IPS DF 4.7 (cell line): ENCODE data around the gene TCOF1.

Experiments
- DNase-seq: peaks from one replicate; pipeline ENCODE4 v3.0.0-alpha.2; 2013; ENCODE audit warnings: low spot score; ENCODE audit errors: extremely low read depth

TCOF1 gene

GRCh38 chr5:150325426-150325825 is 32.1 kb upstream of the TCOF1 start:
- DNase-seq = no peak

- DNase-seq = no peak
These were observed 30.8 kb upstream of the TCOF1 start for GRCh38 chr5:150326707-150327106.

DNA sequence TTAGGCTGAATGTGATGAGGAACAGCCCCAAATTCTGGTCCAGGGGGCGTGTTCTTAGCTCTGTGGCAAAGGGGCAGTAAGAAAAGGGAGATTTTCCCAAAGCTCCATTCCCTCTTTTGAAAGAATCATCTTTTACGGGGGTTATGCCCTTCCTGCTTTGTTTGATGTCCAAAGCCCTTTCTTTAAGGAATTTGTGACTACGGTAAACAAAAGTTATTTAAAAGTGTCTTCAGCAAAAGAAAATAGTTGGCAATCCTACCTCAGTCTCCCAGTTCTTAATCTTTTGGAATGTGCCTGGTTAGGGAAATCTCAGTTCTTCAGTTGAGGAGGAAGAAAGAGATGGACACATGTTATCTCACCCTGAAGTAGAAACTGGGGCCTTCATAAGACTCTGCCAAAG is 30.4 kb upstream of the TCOF1 start:
- DNase-seq = no peak

DNA sequence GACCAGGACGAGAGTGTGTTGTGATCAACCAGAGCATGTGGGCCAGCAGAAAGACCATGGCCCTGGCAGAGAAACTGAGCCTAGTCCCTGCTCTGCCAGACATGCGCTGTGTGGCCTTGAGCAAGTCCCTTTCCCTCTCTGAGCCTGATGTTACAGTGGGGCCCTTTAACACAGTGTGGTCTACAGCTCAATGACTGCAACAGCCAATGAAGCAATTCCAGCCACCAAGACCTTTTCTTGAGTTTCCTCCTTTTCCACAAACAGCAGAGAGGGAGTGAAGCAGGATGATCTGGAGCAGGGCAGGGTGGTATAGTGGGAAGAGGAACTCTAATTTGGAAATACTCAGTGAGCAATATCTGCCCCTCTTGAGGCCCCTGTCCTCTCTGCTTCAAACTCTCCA is 29.0 kb upstream of the TCOF1 start:
- no peak for DNase-seq

DNA sequence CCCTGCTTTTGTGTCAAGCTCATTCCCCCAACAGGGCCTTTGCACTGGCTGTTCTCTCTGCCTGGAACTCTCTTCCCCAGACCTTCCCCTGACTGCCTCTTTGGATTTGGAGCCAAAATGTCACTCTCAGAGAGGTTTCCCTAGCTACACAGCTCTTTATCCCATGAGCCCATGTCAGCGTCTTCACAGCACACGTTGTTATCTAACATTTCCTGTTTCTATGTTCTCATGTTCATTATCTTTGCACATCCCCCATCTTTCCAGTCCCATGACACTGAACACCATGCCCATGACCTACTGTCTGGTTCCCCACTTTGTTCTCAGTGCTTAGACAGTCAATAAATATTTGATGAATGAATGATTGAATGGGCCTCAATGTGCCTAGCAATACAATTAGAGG is 28.5 kb upstream of the TCOF1 start:
- no peak for DNase-seq

DNA sequence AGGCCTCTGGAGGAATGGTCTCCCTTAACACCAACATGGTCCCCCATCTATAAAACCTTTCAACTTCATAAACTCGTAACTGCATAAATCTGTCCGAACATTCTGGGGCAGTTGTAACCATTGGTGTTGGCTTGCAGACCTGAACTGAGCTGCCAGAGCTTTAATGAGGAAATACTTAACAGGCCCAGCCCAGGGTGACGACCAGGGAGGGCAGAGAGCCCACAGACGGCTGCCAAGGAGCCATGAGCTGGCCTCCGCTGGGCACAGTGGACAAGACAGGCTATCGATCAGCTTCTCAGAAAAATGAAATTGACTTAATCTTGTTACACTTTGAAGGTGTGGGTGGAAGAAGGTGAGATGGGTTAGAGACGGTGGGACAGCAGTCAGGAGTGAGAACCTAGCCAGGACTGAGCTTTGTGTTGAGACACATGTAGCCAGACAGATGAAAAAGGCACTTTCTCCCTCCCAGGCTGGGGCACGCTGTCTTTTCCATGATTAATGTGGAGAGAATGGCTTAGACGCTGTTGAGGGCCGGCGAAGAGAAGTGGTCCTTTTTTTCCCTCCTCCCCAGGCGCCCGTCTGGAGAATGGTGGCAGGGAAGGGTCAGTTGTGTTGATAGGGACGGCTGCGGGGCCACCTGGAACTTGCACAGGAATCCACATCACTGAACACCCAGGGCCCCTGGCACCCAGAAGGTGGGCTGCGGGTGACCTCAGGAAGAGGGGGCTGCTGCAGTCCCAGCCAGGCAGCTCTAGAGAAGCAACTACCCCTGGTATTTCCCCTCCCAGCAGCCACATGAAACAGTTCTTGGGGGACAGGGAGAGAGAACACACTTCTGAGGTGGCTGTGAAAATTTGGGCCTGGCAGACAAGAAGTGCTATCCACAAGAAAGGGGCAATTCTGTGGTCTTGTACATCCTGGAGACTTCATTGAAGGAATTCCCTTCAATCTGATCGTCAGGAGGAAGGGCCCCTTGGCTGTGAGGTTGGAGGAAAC is 27.3 kb upstream of the TCOF1 start:
- no peak for DNase-seq

- DNase-seq = no peak
These were observed 24.1 kb upstream of the TCOF1 start for GRCh38 chr5:150333400-150333799.

DNA sequence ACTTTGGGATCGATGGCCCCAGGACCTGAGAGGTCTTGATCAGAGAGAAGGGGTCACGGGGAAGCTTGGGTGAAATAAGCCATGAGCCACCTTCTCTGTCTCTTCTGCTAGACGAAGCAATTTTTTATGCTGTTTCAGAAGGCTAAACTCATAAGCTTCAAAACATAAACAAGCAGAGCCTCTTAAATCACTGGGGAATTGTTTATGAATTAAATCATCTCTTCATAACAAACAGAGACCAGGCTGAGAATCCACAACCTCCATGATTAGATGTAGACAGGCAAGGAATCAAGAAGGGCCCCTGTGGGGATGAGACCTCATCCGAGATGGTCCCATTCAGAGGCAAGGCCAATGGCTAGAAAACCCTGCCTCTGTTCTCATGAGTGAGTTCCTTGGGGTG is 21.7 kb upstream of the TCOF1 start:
- DNase-seq = no peak

- DNase-seq = no peak
These were observed 19.0 kb upstream of the TCOF1 start for GRCh38 chr5:150338546-150338945.

GRCh38 chr5:150339165-150339564 is 18.3 kb upstream of the TCOF1 start:
- DNase-seq = no peak

DNA sequence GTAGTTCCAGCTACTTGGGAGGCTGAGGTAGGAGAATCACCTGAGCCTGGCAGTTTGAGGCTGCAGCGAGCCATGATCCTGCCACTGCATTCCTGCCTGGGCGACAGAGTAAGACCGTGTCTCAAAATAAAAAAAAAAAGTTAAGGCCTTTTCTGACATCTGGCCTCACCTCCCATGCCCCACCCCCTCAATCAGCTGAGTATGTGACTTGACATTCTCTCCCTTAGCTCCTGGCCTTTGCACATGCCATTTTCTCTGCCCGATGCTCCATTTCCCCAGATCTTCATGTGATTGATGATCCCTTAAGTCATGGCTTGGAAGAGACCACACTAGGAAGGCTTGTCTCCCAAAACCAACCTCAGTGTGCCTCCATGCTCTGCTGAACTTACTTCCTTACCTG is 17.7 kb upstream of the TCOF1 start:
- no peak for DNase-seq

- no peak for DNase-seq
These were observed 16.8 kb upstream of the TCOF1 start for GRCh38 chr5:150340614-150341255.

DNA sequence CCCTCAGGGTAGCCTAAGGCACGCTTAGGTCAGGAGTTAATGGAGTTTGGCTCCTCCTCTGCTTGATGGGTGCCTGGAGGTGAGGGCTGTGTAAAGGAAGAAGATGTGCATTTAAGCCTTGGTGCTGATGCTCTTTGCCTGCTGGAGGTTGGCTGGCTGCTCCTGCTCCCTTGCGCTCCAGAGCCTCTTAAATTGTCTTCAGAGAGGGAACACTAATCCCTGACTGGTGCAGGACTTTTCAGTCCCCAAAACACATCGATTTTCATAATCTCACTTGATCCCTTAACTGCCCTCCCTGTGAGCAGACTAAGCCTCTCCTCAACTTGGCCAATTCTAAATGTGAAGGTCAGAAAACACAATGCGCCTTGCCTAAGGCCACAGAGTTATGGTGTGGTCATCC is 16.2 kb upstream of the TCOF1 start:
- no peak for DNase-seq

DNA sequence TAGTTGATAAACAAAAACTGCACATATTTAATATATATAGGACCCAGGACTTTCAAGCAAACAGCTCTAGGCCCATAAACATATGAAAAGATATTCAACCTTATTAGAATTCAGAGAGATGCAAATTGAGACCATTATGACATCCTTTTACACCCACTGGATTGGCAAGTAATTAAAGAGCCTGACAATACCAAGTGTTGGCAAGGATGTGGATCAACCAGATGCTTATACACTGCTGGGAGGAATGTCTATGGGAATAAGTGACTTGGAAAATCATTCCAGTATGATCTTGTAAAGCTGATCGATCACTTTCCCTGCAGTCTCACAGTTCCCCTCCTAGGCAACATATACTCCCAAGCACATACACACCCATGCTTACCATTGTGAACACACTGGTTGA is 15.5 kb upstream of the TCOF1 start:
- no peak for DNase-seq

DNA sequence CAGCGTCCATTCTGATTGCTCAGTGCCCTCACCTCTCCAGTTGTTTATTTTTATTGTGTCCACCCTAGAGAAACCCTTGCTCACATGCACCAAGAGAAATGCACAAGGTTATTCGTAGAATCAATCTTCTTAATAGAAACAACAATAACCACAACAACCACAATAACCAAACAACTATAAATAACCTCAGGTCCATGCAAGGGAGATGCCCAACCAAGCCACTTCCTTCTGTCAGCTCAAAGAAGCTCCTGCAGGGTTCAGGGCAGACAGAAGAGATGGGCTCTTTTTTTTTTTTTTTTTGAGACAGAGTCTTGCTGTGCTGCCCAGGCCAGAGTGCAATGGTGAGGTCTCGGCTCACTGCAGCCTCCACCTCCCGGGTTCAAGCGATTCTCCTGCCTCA is 14.9 kb upstream of the TCOF1 start:
- no peak for DNase-seq

GRCh38 chr5:150343994-150344631 is 13.4 kb upstream of the TCOF1 start:
- no peak for DNase-seq

DNA sequence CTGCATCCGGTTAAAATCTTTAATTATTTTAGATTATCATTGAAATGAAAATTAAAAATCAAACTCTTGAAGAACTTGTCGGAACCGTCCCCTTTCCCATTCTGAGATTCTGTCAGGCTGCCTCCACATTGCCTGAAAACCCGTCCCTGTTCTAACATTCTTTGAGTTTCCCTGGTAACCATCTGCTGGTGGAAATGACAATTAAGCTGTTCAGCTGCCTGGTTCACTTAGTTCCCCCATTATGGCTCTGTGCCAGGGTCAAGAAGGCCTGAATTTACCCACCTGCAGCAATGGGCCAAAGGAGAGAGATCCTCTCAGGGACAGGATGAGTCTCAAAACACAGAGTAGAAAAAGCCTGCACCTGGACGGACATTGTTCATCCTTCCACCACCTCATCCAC is 11.8 kb upstream of the TCOF1 start:
- no peak for DNase-seq

- no peak for DNase-seq
These were observed 10.9 kb upstream of the TCOF1 start for GRCh38 chr5:150346592-150346991.

- DNase-seq = no peak
These were observed 10.5 kb upstream of the TCOF1 start for GRCh38 chr5:150347003-150347402.

GRCh38 chr5:150347451-150347850 is 10.0 kb upstream of the TCOF1 start:
- no peak for DNase-seq

DNA sequence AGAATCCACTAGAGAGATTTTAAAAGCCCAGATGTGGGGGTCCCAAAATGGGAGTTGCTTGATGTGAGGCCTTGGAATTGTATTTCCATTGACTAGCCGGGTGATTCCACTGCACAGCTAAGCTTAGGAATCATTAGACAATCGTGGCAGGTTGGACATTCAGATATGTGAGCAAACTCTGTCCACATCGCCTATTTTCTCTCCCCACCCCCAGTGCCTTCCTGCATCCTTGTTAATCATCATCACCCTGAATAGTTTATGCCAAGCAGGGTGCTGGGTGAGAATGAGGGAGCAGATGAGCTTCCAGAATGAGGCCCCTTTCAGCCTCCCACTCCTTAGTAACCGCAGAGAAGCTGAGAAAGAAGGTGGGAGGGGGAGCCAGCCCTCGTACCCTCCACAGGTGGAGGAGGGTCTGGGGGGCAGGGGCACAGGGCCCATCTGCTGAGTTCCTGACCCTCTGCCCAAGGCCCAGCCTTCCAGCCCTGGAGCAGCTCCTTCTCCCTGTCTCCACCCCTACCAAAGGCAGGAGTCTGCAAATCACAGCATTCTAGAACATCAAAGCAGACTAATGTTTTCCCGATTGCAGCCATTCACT is 7.7 kb upstream of the TCOF1 start:
- no peak for DNase-seq
